ENCODE data around the gene SIX6.

SIX6 gene

DNA sequence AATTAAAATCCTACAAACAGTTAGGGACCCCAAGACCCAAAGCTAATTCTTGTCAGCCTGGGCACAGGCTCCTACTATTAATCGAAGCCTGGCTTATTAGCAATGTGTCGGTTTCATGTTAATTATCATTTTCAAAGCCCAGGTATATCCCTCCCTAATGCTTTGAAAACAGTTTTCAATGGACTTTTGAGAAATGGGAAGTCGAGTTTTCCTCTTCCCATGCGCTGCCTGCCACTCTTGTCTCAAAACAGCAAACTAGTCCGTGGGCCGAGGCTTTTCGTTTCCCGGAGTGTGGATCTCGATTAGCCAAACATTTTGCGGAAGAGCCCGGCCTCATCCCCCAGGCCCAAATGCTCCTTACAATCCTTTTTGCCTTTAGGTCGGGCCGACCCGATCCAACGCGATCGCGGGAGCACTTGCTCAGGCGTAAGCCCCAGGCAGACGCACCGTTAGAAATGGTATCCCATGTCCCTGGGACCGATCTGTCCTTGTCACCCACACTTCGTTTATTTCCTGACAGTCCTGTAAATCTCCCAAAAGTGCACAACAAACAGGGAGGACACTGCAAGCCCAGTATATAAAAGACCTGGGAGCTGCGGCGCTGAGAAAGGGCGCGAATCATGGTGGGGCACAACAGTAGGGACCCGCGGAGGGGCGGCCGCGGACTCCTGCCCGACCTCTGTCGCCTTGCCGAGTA, 1.5 kb downstream of the SIX6 start:
- H3K27ac ChIP-seq (ENCODE audit: low read depth, low read length) = no peak overlapping the region
- no peaks in the 10 kb centered on the region for H4K20me1 ChIP-seq (ENCODE audit: control insufficient read depth, insufficient read depth, low read depth, low read length)
- H3K4me3 ChIP-seq (ENCODE audit: low read length) = no peak overlapping the region
- no peaks in the 10 kb centered on the region for H3K9me2 ChIP-seq (replicated peaks; ENCODE audit: control insufficient read depth, low read length)
- no peak overlapping the region for H3K4me2 ChIP-seq (ENCODE audit: low read length)
- TF ChIP-seq EZH2phosphoT487 (IDR thresholded peaks at IDR 0.05; ENCODE audit: borderline replicate concordance, low read length) = no peak
- TF ChIP-seq, protein P1, sequence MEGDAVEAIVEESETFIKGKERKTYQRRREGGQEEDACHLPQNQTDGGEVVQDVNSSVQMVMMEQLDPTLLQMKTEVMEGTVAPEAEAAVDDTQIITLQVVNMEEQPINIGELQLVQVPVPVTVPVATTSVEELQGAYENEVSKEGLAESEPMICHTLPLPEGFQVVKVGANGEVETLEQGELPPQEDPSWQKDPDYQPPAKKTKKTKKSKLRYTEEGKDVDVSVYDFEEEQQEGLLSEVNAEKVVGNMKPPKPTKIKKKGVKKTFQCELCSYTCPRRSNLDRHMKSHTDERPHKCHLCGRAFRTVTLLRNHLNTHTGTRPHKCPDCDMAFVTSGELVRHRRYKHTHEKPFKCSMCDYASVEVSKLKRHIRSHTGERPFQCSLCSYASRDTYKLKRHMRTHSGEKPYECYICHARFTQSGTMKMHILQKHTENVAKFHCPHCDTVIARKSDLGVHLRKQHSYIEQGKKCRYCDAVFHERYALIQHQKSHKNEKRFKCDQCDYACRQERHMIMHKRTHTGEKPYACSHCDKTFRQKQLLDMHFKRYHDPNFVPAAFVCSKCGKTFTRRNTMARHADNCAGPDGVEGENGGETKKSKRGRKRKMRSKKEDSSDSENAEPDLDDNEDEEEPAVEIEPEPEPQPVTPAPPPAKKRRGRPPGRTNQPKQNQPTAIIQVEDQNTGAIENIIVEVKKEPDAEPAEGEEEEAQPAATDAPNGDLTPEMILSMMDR (IDR thresholded peaks at IDR 0.05; ENCODE audit: low read depth, low read length, poor library complexity, severe bottlenecking) = no peak
- H3K4me1 ChIP-seq (ENCODE audit: control insufficient read depth, low read length) = no peaks in the 10 kb centered on the region
- H3K36me3 ChIP-seq (ENCODE audit: control insufficient read depth, low read length) = no peaks in the 10 kb centered on the region
- H3K27me3 ChIP-seq (ENCODE audit: control insufficient read depth, low read length) = peaks cover 6% of the 10 kb centered on the region
- H3K79me2 ChIP-seq (ENCODE audit: control insufficient read depth, low read length) = no peaks in the 10 kb centered on the region
- no peaks in the 10 kb centered on the region for H3F3A ChIP-seq (ENCODE audit: control insufficient read depth, insufficient read depth)
- H3K9me3 ChIP-seq (ENCODE audit: control insufficient read depth, insufficient read depth, low read length) = peaks cover 11% of the 10 kb centered on the region; the same call in 1 of the 2 replicates

DNA sequence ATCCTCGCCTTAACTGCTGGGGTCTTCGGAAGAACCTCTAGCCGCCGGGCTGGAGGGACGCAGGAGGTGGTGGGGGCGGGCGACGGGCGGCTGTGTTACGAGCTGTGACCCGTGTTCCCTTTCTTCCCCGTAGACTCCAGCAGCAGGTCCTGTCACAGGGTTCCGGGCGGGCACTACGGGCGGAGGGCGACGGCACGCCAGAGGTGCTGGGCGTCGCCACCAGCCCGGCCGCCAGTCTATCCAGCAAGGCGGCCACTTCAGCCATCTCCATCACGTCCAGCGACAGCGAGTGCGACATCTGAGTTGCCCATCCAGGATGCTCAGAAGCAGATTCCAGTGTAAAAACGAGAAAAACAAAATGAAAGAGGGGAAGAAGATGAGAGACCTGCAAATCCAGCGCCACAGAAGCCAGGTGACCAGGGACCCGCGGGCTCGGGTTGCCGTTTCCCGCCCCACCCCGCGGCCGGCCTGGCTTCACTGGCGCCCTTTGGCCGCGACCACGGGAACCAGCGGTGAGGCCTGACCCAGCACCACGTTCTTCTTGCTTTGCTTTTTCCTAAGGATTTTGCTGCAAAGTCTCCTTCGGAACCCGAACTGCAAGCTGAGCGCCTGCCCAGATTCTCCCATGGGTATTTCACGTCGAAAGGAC, 2.1 kb downstream of the SIX6 start:
- no peaks in the 10 kb centered on the region for H3K36me3 ChIP-seq (ENCODE audit: control insufficient read depth, low read length)
- H3K27ac ChIP-seq (ENCODE audit: low read depth, low read length) = no peak overlapping the region
- no peaks in the 10 kb centered on the region for H3F3A ChIP-seq (ENCODE audit: control insufficient read depth, insufficient read depth)
- H3K27me3 ChIP-seq (ENCODE audit: control insufficient read depth, low read length) = no peaks in the 10 kb centered on the region
- H3K4me1 ChIP-seq (ENCODE audit: control insufficient read depth, low read length) = no peaks in the 10 kb centered on the region
- no peaks in the 10 kb centered on the region for H3K9me2 ChIP-seq (replicated peaks; ENCODE audit: control insufficient read depth, low read length)
- H3K79me2 ChIP-seq (ENCODE audit: control insufficient read depth, low read length) = no peaks in the 10 kb centered on the region
- H4K20me1 ChIP-seq (ENCODE audit: control insufficient read depth, insufficient read depth, low read depth, low read length) = no peaks in the 10 kb centered on the region
- no peak overlapping the region for H3K4me2 ChIP-seq (ENCODE audit: low read length)
- H3K9me3 ChIP-seq (ENCODE audit: control insufficient read depth, insufficient read depth, low read length) = peaks cover 11% of the 10 kb centered on the region; the same call in 1 of the 2 replicates
- H3K4me3 ChIP-seq (ENCODE audit: low read length) = no peak overlapping the region
- TF ChIP-seq, protein P1 (IDR thresholded peaks at IDR 0.05; ENCODE audit: low read depth, low read length, poor library complexity, severe bottlenecking) = no peak
- no peak for TF ChIP-seq EZH2phosphoT487 (IDR thresholded peaks at IDR 0.05; ENCODE audit: borderline replicate concordance, low read length)

- Histone ChIP-seq H3K4me2 (ENCODE audit: low read length) (no peak overlapping the region), H3K79me2 (ENCODE audit: control insufficient read depth, low read length) (no peaks in the 10 kb centered on the region), H3K4me3 (ENCODE audit: low read length) (no peak overlapping the region), H3F3A (ENCODE audit: control insufficient read depth, insufficient read depth) (no peaks in the 10 kb centered on the region), H3K4me1 (ENCODE audit: control insufficient read depth, low read length) (no peaks in the 10 kb centered on the region), H3K36me3 (ENCODE audit: control insufficient read depth, low read length) (no peaks in the 10 kb centered on the region), H3K27ac (ENCODE audit: low read depth, low read length) (no peak overlapping the region), H3K9me3 (ENCODE audit: control insufficient read depth, insufficient read depth, low read length) (peaks cover 11% of the 10 kb centered on the region; the same call in 1 of the 2 replicates), H4K20me1 (ENCODE audit: control insufficient read depth, insufficient read depth, low read depth, low read length) (no peaks in the 10 kb centered on the region), H3K27me3 (ENCODE audit: control insufficient read depth, low read length) (no peaks in the 10 kb centered on the region), H3K9me2 (replicated peaks; ENCODE audit: control insufficient read depth, low read length) (no peaks in the 10 kb centered on the region)
- no peak for TF ChIP-seq EZH2phosphoT487 (IDR thresholded peaks at IDR 0.05; ENCODE audit: borderline replicate concordance, low read length)
- TF ChIP-seq, protein P1 (IDR thresholded peaks at IDR 0.05; ENCODE audit: low read depth, low read length, poor library complexity, severe bottlenecking) = no peak
These were observed 3.2 kb downstream of the SIX6 start for GRCh38 chr14:60512126-60512525.
